GM18867 (cell line): ENCODE results near the gene SZT2.
"Not testable (repeated sequence)": the region's sequence is repeated elsewhere in the genome, so short reads cannot be mapped to it uniquely, and the experiment has no call there.

Source experiments
- ATAC-seq: cut with Tn5 transposase; IDR thresholded peaks from one replicate; pipeline ENCODE4 v1.9.1; 2021; ENCODE audit warnings: mild to moderate bottlenecking, moderate library complexity; ENCODE audit not compliant: unreplicated experiment

SZT2 gene

DNA sequence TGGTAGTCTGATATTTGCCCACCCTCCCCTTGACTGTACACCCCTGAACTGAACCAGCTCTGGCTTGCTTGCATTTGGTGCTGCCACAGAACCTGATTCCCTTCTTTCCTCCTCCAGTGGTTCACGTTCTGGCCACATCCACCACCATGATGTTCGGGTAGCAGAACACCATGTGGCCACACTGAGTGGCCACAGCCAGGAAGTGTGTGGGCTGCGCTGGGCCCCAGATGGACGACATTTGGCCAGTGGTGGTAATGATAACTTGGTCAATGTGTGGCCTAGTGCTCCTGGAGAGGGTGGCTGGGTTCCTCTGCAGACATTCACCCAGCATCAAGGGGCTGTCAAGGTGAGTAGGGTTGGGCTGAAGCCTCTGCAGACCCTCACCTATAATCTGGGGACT lies 29.1 kb upstream of the SZT2 start:
- no peak for ATAC-seq

DNA sequence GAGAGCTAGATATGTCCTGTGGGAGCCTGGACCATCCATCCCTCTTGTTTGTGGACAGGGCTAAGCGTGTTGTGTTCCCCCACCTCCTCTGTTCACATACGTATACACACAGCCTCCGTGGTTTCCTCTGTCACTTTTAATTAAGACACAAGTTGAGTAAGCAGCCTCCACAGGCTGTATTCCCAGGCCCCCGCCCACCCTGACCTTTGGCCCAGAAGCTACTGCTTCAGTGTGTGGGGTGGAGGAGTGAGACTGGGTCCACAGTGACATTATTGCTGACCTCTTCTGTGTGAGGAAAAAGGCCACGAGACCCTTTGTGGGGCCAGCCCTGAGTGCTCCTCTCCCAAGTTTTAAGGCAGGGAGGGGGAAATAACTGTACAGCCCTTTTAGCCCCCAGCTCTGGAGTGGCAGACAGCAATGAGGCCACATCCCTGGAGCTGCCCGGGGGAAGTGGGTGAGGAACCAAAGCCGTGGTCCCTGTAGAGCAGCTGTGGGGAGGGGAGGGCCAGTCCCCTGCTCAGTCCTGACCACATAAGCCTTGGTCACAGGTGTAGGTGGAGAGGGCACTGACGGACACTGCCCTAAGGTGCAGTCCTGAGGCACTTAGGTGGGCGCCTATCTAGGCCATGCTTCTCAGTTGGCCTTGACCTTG lies 26.3 kb upstream of the SZT2 start:
- no peak for ATAC-seq

DNA sequence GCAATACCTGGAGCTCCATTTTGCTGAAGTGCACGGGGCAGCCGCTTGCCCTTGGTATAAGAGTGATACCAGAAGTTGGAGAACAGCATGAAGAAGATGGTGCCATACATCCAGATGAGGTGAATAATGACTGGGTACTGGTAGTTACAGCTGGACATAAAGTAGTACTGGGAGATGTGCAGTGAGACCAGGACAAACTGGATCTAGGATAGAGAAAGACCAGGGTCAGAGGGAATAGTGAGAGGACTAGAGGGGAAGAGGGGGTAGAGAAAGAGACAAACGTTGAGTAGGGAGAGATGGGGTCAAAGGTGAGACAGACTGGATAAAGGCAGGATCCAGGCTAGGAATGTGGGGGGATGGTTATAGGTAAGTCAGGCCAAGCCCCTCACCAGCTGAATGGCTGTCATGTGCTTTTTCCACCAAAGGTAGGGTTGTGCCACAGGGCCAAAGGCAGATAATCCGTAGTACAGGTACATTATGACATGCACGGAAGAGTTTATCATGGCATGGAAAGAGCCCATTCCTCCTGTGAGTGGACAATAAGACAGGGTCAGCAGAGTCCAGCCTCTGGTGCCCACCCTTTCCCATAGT lies 25.7 kb upstream of the SZT2 start:
- ATAC-seq = no peak

DNA sequence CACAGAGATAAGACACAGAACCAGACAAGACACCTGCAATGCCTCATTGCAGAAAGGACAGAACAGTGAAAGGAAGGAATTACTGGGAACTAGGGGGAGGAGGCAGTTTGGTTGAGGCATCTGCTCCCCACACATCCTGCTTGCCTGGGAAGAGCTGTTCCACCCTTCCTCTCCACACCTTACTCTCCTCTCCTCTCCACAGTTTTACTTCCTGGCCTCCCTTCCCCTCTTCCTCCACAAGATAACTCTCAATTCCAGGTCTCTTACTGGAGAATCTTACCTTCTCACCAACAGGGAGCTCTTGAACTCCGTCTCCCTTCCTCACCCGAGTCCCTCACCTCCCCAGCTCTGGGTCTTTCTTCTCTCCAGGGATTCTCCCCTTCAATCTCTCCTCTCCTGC lies 24.0 kb upstream of the SZT2 start:
- no peak for ATAC-seq

DNA sequence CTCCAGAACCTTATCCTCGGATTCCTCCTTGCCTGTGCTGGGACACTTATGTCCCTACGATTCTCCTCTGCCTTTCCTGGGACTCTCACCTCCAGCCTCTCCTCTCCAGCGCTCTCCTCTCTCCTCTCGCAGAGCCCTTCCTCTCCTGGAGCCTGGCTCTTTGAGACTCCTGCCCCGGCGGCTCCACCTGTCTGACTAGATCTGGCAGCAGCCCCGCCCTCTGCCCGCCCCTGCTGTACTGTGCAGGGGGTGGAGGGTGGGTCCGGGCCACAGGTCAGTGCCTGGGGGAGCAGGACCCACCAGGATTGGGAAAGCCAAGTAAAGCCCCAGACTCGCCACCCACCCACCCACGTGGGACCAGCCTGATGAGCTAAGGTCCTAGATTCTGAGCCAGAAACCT lies 23.5 kb upstream of the SZT2 start:
- ATAC-seq = no peak

DNA sequence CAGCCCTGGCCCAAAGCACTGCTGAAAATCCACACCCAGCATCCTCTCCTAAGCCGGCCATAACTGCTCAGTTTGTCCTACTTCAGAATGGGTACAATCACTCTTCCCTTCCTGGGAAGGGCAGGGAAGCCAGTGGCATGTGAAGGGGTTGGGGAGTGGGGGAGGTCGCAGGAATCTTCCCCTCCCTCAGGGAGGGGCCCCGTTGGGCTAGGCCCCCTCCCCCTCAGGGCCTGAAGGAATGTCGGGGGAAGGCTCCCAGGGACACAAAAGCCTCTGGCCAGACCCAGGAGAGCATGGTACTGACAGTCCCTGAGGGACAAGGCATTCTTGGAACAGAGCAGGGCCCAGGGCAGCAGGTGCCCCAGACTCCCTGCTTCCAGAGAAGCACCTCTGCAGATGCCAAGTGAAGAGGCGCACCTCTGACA lies 23.1 kb upstream of the SZT2 start:
- ATAC-seq = no peak

DNA sequence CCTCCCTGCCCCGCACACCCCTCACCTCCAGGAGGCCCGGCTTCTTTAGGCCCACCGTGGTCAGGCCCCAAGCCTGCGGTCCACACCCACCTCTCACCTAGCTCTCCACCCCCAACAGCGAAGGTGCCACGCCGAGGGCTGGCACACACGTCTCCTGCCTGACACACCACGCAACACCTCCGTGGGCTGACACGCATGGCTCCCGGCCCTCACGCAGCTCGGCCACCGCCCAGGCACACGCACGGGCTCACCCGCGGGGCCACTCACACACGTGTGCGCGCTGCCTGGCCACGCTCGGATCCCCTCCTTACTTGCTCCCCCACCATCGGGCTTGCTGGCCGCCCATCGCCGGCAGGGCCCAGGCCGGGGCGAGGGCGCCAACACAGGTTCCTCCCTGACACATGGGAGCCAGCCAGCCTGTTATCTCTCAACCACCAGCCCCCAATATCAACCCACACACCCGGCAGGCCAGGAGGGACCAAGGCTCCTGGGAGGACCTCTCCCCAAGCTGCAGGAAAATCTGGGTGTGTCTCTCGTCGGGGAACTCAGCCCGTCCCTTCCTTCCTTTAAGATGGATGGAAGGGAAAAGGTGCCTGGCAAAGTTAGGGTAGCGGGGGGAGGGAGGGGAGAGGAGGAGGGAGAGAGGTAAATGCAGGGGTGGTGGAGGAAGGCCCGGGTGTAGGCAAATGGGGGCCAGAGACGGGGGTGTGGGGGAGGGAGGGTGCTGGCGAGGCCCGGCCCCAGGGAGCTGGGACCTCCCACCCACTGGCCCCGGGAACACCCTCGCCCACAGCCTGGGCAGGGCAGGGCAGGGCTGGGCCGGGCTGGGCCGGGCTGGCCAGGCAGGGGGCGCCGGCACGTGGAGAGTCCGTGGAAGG lies 22.4 kb upstream of the SZT2 start:
- peak; percentile 46 for ATAC-seq

DNA sequence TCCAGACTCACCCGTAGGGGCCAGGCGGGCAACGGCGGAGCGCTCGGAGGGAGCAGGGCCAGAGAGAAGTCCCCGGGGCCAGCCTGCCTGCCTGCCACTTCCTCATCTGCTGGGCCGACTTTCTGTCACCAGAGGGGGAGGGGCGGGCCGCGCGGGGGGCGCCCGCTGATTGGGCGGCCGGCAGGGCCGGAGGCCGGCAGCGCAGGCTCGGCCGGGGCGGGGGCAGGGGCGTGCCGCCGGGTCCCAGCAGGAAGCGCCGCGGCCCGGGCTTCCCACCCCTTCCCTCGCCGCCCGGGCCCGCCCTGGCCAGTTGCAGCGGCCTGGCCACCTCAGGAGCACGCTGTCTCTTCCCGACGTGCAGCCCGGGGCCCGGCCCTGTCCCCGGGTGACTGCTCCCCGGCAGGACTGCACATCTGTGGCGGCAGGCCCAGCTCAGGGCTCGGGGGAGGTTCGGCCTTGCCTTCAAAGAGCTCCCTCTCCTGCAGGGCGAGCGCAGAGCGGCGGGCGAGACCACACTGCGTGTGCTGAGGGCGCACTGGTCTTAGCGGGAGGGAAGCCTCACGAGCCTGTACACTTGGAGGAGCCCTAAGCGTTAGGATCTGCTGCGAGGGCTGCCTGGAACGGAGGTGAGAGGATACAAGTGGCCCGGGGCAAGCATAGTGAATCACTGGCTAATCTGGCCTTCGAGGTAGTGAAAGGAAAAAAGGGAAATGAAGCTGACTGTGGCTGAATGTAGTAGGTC lies 21.6 kb upstream of the SZT2 start, which contains the start of gene ELOVL1:
Gene ELOVL1 (minus strand): TSS at position 108 of the 742 bp plus-strand sequence. CDS start 2,402 bp downstream, outside the sequence.
- peak; percentile 72 for ATAC-seq

DNA sequence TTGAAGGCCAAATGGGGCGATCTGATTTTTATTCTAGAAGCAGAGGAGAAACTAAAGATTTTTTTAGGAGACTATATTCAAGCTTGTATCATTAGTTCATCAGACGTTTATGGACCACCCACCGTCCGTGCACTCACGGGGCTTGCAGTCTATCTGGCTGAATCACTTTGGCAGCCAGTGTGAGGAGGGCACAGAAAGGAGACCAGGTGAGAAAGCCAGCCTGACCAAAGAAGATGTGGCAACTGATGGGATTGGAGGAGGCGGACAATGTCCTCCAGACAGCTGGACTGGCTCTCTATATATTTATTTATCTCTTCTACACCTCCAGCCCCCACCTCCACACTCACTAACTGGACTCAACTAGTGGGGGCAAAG lies 21.1 kb upstream of the SZT2 start:
- no peak for ATAC-seq

DNA sequence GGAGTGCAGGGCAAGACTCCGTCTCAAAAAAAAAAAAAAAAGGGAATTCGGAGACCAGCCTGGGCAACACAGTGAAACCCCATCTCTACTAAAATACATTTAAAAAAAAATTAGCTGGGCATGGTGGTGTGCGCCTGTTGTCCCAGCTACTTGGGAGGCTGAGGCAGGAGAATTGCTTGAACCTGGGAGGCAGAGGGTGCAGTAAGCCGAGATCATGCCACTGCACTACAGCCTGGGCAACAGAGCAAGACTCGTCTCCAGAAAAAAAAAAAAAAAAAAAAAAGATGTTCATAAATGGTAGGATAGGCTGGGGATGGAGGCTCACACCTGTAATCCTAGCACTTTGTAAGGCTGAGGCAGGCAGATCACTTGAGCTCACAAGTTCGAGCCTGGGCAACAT lies 19.9 kb upstream of the SZT2 start:
- not testable (repeated sequence) for ATAC-seq

DNA sequence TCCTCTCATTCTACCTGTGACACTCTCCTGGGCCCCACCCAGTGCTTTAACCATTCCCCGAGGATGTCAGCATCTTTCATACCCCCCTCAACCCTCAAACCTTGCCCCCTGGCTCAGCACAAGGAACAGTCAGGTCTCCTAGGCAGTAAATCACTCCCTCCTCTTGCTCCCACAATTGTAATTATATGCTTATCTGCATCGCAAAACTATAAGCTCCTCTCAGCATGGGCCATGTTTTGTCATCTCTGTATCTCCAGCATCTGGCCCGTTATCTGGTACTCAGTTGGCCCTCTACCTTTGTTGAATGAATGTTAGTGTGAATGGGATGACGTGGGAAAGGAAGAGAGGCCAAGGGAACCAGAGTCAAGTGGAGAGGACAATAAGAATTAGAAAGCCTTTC lies 19.1 kb upstream of the SZT2 start:
- no peak for ATAC-seq

DNA sequence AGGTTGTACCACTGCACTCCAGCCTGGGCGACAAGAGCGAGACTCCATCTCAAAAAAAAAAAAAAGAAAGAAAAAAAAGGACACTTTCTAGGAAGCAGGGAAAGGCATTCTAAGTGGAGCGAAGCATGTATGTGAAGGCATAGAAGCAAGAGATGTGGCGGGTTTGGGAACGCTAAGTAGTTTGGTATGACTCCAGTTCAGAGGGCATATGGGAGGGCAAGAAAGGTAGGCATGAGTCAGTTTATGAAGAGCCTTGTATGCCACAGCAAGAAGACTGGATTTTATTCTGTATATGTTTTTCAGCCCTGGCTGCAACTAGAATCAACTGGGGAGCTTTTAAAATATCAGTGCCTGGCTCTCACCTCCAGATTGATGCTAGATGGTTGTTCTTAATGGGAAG lies 17.5 kb upstream of the SZT2 start:
- ATAC-seq = no peak

DNA sequence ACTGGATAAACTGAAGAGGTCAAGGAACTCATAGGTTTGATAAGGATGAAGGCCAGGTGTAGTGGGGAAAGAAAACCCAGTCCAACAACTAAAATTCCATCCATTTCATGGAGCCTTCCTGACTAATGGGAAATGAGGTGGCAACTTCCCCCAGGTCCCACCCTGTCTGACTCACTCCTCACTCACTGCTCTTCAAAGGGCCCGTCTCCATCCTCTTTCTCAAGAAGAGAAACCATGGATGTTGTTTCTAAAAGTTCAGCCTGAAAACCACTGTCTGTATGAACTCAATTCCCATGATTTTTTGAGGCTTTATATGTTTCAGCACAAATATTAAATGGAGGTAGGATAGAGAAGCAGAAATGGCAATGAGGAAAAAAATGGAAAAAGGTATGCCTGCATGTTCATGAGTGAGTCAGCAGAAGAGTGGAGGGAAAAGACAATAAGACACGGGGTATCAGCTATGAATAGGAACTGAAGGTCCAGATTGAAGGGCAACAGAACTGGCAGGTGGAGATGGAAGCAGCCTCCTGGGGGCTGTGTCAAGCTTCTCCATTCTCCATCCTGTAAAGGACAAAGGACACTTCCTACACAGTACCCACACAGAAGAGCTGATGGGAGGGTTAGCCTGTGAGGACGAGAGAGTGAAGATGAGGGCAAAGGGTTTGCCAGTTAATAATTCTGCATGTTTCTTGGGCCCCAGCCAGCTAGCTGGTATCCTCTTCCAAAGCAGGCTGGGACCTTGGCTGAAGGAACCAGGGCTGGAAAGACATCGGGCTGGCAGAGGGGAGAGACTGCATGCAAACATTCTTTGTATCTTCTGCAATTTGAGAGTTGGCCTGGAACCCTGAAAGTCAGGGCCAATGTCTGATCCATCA lies 16.4 kb upstream of the SZT2 start:
- ATAC-seq = no peak

DNA sequence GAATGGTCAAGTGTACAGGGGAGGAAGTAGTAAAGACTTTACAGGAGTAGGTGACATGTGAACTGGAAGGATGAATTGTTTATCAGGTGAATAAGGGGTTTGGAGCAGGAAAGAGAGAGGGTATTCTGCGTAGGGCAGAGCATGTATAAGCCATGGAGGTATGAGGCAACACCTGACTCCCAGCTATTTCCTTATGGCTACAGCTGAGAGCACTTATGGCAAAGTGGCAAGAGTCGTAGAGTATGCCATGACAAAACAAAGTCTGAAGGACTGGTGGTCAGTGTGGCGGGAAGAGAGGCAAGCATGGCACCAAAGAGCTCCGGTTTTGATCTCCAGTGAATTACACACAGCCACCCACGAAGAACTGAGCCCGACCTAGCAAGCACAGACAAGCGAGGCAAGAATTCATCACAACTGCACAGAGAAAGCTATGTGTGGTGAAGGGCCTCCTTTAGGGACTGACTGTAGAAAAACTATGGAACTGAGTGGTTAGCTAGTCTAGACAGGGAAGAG lies 12.9 kb upstream of the SZT2 start:
- ATAC-seq = no peak

DNA sequence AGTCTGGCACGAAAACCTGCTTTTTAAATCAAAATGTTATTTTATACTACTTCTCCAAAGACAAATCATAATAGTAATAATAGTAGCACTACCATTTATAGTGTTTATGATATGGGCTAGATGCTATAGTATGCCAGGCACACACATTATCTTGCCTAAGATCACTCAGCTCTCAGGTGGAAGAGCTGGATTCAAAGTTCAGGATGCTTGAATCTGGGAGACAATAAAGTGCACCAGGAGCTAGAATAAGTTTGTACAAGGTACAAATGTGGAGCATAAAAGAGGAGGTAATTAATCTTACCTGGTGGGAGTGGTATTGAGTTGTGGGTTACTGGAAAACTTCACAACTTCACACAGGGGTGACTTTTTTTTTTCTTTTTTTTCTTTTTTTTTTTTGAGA lies 11.9 kb upstream of the SZT2 start:
- no peak for ATAC-seq

DNA sequence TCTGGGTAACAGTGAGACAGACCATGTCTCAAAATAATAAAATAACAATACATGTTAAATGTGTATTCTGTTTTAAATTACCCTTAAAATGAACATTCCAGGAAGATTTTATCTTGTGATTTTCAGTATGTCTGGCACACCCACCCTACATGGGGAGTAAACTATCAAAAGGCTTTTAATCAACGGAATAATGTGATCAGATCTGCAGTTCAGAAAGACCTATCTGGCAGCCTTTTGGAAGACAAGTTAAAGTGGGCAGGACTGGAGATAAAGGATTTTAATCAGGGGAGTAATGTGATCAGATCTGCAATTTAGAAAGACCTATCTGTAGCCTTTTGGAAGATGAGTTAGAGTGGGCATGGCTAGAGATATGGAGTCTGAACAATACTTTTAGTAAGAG lies 10.2 kb upstream of the SZT2 start:
- ATAC-seq = no peak

DNA sequence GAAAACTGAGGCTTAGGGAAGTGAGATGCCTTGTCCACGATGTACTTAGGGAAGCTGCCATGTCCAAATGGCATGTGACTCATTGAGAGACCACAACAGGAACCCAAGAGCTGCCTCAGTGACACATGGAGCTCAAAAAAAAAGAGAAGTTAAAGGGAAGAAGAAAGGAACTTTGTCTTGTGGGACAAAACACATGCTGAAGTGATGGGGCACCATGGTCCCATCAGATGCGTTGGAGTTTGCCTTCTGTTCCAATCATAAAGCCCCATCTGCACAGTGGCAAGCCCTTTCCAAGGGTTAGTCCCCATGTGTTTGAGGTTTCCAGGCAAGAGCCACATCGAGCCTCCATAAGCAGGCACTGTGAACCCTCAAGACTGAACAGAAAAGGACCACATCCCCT lies 8.1 kb upstream of the SZT2 start:
- ATAC-seq = no peak

DNA sequence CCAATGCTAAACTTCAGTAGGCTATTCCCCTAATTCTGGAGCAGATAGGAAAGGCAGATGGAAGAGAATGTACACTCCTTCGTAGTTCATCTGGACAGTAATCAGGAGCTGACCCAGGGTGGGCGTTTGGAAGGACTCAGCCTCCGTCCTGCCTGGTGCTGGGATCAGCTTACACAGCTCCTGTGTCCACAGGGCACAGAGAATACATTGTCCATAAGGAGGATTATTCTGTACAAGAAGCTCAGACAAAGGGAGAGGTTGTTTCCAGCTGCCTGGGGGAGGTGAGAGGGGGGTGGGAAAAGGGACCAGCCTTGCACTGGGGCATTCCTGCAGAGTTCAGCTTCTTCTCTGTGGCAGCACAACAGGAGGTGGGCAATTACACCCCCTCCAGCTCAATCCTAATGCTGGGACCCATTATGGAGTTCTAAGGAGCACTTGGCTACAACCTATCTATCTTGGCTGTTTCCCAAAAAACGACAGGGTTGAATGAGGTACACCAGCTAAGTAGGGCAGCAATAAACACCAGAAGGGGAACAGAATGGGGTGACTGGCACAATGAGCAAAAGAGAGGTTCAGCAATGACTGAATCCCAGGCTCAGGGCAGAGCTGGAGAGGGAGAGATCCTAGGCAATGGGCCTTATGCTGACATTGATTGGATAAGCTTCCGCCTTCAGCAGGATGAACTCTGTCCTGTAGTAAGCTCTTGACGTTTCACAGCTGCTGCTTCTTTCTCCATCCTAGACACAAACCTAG lies 7.5 kb upstream of the SZT2 start:
- no peak for ATAC-seq

DNA sequence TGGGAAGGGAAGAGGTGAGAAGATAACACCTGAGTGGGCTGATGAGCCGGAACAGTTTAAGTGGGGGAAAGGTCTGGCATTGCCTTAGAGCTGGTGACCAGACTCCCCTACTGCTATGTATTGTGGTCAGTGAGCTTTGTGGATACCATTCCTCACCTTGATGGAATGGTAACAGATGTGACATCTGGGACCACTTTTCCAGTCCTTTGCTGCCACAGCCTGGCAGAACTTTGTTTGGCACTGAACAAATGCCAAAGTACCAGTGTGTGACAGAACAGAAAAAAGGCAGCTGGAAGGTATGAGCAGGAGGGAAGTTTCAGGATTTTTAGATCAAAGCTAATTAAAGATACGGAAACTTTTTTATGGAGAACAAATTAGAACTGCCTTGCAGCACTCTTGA lies 6.2 kb upstream of the SZT2 start:
- ATAC-seq = no peak
